Brain microvascular endothelial cell (primary cell): ENCODE measurements around the gene NSMCE1.

Source experiments
- DNase-seq: peaks from one replicate; pipeline ENCODE4 v3.0.0-alpha.2; 2020
- H3K27ac ChIP-seq: fragments of 250-450 bp; sonication (Bioruptor Pico); 2 replicates; pipeline ENCODE4 v1.5.1; 2020; ENCODE audit warnings: mild to moderate bottlenecking, moderate library complexity
- H3K27me3 ChIP-seq: fragments of 250-450 bp; sonication (Bioruptor Pico); replicated peaks from 2 replicates; pipeline ENCODE4 v1.5.1; 2020; ENCODE audit warnings: mild to moderate bottlenecking
- H3K36me3 ChIP-seq: fragments of 250-450 bp; sonication (Bioruptor Pico); replicated peaks from 2 replicates; pipeline ENCODE4 v1.5.1; 2020; ENCODE audit warnings: mild to moderate bottlenecking
- H3K4me3 ChIP-seq: 2 replicates; pipeline ENCODE4 v1.5.1; 2011; ENCODE audit warnings: low read depth, mild to moderate bottlenecking, control low read depth, low read length, moderate library complexity
- in situ Hi-C: cut with HindIII; loops from 2 replicates; pipeline ENCODE4 v1.10.0; 2017; ENCODE audit warnings: low sequenced_read_pairs, low pct_ligation_motif_present
- TF ChIP-seq, protein P1 (sequence below): IDR thresholded peaks from 2 replicates; pipeline ENCODE4 v1.5.1; 2011; ENCODE audit warnings: low read depth, mild to moderate bottlenecking, moderate library complexity, low read length, control low read depth, inconsistent platforms; ENCODE audit errors: missing control alignments

The NSMCE1 gene, protein sequence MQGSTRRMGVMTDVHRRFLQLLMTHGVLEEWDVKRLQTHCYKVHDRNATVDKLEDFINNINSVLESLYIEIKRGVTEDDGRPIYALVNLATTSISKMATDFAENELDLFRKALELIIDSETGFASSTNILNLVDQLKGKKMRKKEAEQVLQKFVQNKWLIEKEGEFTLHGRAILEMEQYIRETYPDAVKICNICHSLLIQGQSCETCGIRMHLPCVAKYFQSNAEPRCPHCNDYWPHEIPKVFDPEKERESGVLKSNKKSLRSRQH

DNA sequence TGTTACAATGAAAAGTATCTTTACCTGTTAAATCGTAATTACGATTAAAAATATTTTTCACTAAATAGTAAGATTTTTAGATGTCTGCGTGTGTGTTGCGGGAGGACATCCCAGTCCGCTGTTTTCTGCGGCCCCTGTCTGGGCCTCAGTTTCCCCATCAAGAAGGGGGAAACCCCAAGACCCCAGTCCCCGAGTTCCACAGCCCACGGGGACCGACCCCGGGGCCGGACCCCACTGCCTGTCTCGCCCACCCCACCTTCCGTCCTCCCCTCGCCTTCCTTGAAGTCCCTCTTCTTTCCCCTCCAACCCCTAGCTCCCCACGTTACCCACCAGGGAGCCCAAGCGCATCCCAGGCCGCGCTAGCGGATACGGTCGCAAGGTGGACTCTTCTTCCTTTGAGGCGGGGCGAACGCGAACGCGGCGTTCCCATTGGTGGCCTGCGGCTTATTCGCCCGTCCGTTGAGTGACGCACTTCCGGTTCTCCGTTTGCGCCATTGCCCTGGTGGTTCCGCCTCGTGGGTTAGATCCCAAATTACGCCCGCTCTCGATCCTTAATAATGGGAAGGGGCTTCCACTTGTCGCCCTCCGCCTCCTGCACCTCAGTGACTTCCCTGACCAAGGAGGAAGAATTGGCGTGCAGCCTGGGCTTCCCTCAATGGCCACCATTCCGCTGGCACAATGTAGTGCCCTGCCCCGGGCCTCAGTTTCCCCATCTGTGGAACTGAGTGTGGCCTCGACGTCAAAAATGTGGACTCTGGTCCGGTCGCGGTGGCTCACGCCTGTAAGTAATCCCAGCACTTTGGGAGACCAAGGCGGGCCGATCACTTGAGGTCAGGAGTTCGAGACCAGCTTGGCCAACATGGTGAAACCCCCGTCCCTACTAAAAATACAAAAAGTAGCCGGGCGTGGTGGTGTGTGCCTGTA is at the start of gene NSMCE1:
Gene NSMCE1, minus strand, starts transcription at position 397 of the 924 bp plus-strand sequence. CDS start 11,202 bp downstream, outside the sequence.
- in situ Hi-C loops = no loop called here
- peak; percentile 96 for DNase-seq
- Histone ChIP-seq H3K36me3 (no peaks in the 10 kb centered on the region), H3K4me3 (peak within 1 kb of the TSS; percentile 81), H3K27ac (peak within 1 kb of the TSS; percentile 74), H3K27me3 (no peaks in the 10 kb centered on the region)
- TF ChIP-seq, protein P1, sequence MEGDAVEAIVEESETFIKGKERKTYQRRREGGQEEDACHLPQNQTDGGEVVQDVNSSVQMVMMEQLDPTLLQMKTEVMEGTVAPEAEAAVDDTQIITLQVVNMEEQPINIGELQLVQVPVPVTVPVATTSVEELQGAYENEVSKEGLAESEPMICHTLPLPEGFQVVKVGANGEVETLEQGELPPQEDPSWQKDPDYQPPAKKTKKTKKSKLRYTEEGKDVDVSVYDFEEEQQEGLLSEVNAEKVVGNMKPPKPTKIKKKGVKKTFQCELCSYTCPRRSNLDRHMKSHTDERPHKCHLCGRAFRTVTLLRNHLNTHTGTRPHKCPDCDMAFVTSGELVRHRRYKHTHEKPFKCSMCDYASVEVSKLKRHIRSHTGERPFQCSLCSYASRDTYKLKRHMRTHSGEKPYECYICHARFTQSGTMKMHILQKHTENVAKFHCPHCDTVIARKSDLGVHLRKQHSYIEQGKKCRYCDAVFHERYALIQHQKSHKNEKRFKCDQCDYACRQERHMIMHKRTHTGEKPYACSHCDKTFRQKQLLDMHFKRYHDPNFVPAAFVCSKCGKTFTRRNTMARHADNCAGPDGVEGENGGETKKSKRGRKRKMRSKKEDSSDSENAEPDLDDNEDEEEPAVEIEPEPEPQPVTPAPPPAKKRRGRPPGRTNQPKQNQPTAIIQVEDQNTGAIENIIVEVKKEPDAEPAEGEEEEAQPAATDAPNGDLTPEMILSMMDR = peak; percentile 40

DNA sequence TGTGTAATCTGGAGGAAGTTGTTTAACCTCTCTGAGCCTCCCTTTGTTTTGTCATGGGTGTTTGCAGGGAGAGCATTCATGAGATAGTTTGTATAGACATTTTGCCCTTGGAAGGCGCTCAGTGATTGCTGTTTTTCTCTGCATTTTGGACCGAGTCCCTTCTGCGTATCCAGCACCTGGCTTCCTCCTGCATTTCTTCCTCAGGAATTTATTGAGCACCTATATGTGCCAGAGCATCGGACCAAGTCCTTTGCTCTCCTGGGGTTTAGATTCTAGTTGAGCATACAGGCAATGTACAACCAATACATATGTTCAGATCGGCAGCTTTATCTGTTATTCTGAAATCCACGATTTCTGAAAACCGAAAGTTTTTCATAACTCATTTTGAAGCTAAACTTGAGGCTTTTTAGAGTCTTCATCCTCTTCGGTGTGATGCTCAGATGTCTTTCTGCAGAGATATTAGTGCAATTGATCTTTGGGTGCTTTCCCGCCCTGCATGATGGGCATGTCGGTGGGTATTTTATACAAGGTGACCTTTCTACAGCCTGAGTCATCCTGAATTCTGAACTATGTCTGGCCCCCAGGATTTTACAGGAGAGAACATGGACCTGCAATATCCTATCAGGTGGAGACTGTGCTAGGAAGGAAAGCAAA is 49.3 kb upstream of the NSMCE1 start:
- in situ Hi-C loops = no loop called here
- Histone ChIP-seq H3K27ac (peak overlapping the region; percentile 51), H3K4me3 (no peak overlapping the region), H3K27me3 (no peaks in the 10 kb centered on the region), H3K36me3 (no peaks in the 10 kb centered on the region)
- TF ChIP-seq, protein P1 = no peak
- DNase-seq = no peak

DNA sequence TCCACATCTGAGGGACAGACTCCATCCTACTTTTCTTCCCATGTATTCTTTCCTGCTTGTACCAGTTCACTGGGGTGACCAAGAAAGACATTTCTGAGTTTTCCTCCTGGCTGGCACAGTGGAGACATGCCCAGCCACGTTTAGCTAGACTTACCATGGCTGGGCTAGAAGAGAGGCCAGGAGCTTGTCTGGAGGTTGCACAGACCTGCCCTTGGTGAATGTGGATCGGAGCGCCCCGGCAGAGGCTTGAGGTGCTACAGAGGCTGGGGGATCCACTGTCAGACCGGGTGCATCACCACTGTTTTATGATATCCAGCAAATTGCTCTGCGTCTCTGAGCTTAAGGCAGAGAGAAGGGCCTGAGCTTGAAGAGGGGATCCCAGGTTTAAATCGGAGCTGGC is 48.7 kb upstream of the NSMCE1 start:
- Histone ChIP-seq H3K4me3 (no peak overlapping the region), H3K27me3 (no peaks in the 10 kb centered on the region), H3K27ac (no peak overlapping the region), H3K36me3 (no peaks in the 10 kb centered on the region)
- in situ Hi-C loops = no loop called here
- no peak for DNase-seq
- TF ChIP-seq, protein P1 = no peak

DNA sequence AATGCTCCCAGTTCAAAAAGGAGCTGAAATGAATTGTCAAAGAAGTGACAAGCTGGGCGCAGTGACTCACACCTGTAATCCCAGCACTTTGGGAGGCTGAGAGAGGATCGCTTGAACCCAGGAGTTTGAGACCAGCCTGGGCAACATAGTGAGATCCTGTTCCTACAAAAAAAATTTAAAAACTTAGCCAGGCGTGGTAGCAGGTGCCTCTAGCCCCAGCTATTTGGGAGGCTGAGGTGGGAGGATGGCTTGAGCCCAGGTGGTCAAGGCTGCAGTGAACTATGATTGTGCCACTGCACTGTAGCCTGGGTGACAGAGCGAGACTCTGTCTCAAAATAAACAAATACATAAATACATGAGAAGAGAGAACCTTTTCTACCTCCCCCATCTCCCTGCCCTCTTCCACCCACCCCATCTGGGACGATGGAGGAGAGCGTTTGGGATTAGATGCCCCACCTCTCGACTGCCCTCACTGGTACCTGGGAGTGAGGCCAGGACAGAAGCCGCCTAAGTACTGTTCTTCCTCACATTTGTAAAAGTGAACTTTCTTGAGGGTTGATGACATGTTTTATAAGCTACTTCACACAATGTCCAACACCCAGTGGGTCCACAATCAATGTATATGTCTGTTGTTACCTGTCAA is 47.6 kb upstream of the NSMCE1 start:
- no peaks in the 10 kb centered on the region for H3K27me3 ChIP-seq
- TF ChIP-seq, protein P1 = no peak
- H3K27ac ChIP-seq = peak overlapping the region; percentile 98
- H3K4me3 ChIP-seq = peak overlapping the region; percentile 85
- in situ Hi-C loops = no loop called here
- H3K36me3 ChIP-seq = no peaks in the 10 kb centered on the region
- DNase-seq = no peak

DNA sequence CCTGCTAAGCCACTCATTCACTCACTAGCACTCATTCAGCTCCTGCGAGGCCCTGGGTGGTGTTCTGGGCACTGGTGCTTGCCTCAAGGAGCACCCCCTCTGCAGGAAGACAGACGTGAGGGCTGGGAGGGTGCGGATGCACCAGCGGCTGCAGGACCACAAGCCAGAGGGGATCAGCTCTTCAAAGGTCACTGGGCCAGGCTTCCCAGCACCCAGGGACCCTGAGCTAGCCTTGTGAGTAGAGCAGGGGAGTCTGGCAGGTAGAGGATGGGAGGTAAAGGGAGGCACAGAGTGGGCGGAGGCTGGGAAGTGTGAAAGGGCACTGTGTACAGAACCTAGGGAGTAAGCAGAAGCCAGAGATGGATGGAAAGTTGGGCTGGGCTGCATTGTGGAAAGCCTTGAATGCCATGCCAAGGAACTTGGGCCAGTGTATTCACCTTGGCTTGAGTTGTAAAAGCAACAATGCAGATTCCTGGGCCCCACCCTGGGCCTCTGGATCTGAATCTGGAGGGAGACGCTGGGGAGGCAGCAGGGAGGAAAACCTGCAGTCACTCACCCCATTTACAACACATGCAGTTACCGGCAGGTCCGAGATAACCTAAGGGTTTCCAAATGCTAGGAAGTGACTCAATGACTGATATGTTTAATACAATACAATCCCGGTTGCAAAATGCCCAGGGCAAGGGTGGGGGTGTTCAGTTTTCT is 46.9 kb upstream of the NSMCE1 start:
- peak; percentile 57 for DNase-seq
- TF ChIP-seq, protein P1 = peak; percentile 43
- H3K27me3 ChIP-seq = no peaks in the 10 kb centered on the region
- H3K27ac ChIP-seq = peak overlapping the region; percentile 98
- in situ Hi-C loops = no loop called here
- H3K36me3 ChIP-seq = no peaks in the 10 kb centered on the region
- H3K4me3 ChIP-seq = peak overlapping the region; percentile 85
